GM12891 (cell line): Measurements from ENCODE around the gene DDX31.

Source experiments
- POLR2A ChIP-seq: IDR thresholded peaks from 2 replicates; pipeline ENCODE4 v1.6.1; 2011; ENCODE audit warnings: low read depth, low read length, control low read depth
- POLR2AphosphoS5 ChIP-seq: IDR thresholded peaks from 2 replicates; pipeline ENCODE4 v1.6.1; 2011; ENCODE audit warnings: low read depth, low read length, control low read depth

GRCh38 chr9:132595319-132595718 is 74.5 kb downstream of the DDX31 start:
- TF ChIP-seq POLR2AphosphoS5: no peak
- TF ChIP-seq POLR2A: no peak
